H1 (cell line): Measurements from ENCODE around the gene SLC35A2. TPM values are rescaled to one million over a fixed set of nuclear protein-coding genes. Genes with fewer than 3 reads are reported as not detected.

ENCODE experiments used
- CTCF ChIA-PET: fragments of 300-600 bp; sonication (Branson Sonifier 250); formaldehyde crosslinking; loops from one replicate; lab custom pipeline; 2021; ENCODE audit not compliant: partially characterized antibody; lab: Charles Lee
- POLR2A ChIA-PET: fragments of 300-600 bp; sonication (Branson Sonifier 250); formaldehyde crosslinking; loops from one replicate; lab custom pipeline; 2021; ENCODE audit warnings: inconsistent platforms; ENCODE audit not compliant: partially characterized antibody; lab: Charles Lee
- DNase-seq, 2 experiments: peaks; one replicate each; pipeline versions ENCODE4 v3.0.0 to v3.0.0-alpha.2; 2010 to 2022; ENCODE audit warnings: low spot score in 2 of 2, low read depth in 1 of 2, mixed read lengths in 1 of 2
- FAIRE-seq: peaks from 2 replicates; lab custom pipeline; 2011; peaks lifted over from hg19 to GRCh38; lab: Jason Lieb, UNC
- H2AFZ ChIP-seq: 2 replicates; pipeline ENCODE4 v1.8.1; 2012; ENCODE audit warnings: low read length, inconsistent platforms
- H2AK5ac ChIP-seq: 2 replicates; pipeline ENCODE4 v1.6.1; 2013; ENCODE audit warnings: low read depth, low read length
- H2BK120ac ChIP-seq: replicated peaks from 2 replicates; pipeline ENCODE3; 2013; ENCODE audit warnings: low read depth, low read length, inconsistent platforms
- H2BK12ac ChIP-seq: 2 replicates; pipeline ENCODE4 v1.6.1; 2013; ENCODE audit warnings: low read depth, low read length
- H2BK15ac ChIP-seq: 2 replicates; pipeline ENCODE4 v1.6.1; 2013; ENCODE audit warnings: low read length
- H2BK20ac ChIP-seq: 2 replicates; pipeline ENCODE4 v1.6.1; 2013; ENCODE audit warnings: low read length
- H2BK5ac ChIP-seq: 2 replicates; pipeline ENCODE4 v1.6.1; 2013; ENCODE audit warnings: low read depth, low read length
- H3K14ac ChIP-seq: 2 replicates; pipeline ENCODE4 v1.6.1; 2013; ENCODE audit warnings: inconsistent platforms; ENCODE audit not compliant: insufficient read length
- H3K18ac ChIP-seq: 2 replicates; pipeline ENCODE4 v1.6.1; 2013; ENCODE audit warnings: low read length; ENCODE audit errors: extremely low read depth
- H3K23ac ChIP-seq: 2 replicates; pipeline ENCODE4 v1.6.1; 2013; ENCODE audit warnings: inconsistent platforms; ENCODE audit not compliant: insufficient read length
- H3K23me2 ChIP-seq: 2 replicates; pipeline ENCODE4 v1.6.1; 2013; ENCODE audit warnings: low read depth, low read length
- H3K27ac ChIP-seq: 2 replicates; pipeline ENCODE4 v1.6.1; 2011; ENCODE audit warnings: low read depth, low read length, inconsistent platforms
- H3K27me3 ChIP-seq, 4 experiments: replicated peaks in 1 of 4; 1 replicate in 1 of 4; 2 replicates in 3 of 4; pipeline versions ENCODE4 v1.6.1 to v1.8.1; 2011 to 2013; ENCODE audit warnings: low read length in 3 of 4, mild to moderate bottlenecking in 3 of 4, inconsistent platforms in 2 of 4, mixed read lengths in 2 of 4, moderate library complexity in 1 of 4; ENCODE audit not compliant: control insufficient read depth in 3 of 4, insufficient read depth in 3 of 4; ENCODE audit errors: extremely low read depth in 1 of 4
- H3K36me3 ChIP-seq, 4 experiments: 2 replicates each; pipeline versions ENCODE4 v1.6.1 to v1.8.1; 2011 to 2013; ENCODE audit warnings: mild to moderate bottlenecking in 4 of 4, low read length in 3 of 4, moderate library complexity in 2 of 4, control low read depth in 1 of 4, inconsistent platforms in 1 of 4; ENCODE audit not compliant: insufficient read depth in 4 of 4, control insufficient read depth in 2 of 4
- H3K4ac ChIP-seq: replicated peaks from 2 replicates; pipeline ENCODE3; 2013; ENCODE audit warnings: low read length, low read depth, mixed read lengths, inconsistent platforms; ENCODE audit not compliant: insufficient read length
- H3K4me1 ChIP-seq, 4 experiments: replicated peaks in 1 of 4; 1 replicate in 1 of 4; 2 replicates in 3 of 4; pipeline versions ENCODE4 v1.6.1 to v1.8.1; 2011 to 2013; ENCODE audit warnings: low read length in 3 of 4, inconsistent platforms in 2 of 4, mixed read lengths in 1 of 4; ENCODE audit not compliant: insufficient read depth in 4 of 4, control insufficient read depth in 3 of 4
- H3K4me2 ChIP-seq, 2 experiments: 2 replicates each; pipeline versions ENCODE4 v1.6.1 to v1.8.1; 2011 to 2013; ENCODE audit warnings: low read depth in 2 of 2, low read length in 2 of 2, control low read depth in 1 of 2, inconsistent platforms in 1 of 2, mild to moderate bottlenecking in 1 of 2; ENCODE audit not compliant: insufficient read depth in 1 of 2
- H3K4me3 ChIP-seq, 4 experiments: fragments of 200-600, 300-600 bp in 1 of 4; sonication (generic), shearing (Covaris generic), sonication (Bioruptor Twin) in 1 of 4; 2 replicates each; pipeline versions ENCODE4 v1.5.1 to v1.8.1; 2011 to 2016; ENCODE audit warnings: low read length in 4 of 4, low read depth in 3 of 4, control low read depth in 2 of 4, inconsistent platforms in 2 of 4, mild to moderate bottlenecking in 2 of 4, mixed read lengths in 1 of 4, moderate library complexity in 1 of 4; ENCODE audit not compliant: insufficient read depth in 2 of 4; ENCODE audit errors: extremely low read depth in 1 of 4
- H3K56ac ChIP-seq: replicated peaks from 2 replicates; pipeline ENCODE3; 2013; ENCODE audit warnings: low read depth, mild to moderate bottlenecking, mixed read lengths, low read length, inconsistent platforms; ENCODE audit not compliant: insufficient read length
- H3K79me1 ChIP-seq: 2 replicates; pipeline ENCODE4 v1.6.1; 2013; ENCODE audit warnings: low read depth, low read length, control low read depth
- H3K79me2 ChIP-seq, 2 experiments: 2 replicates each; pipeline versions ENCODE4 v1.6.1 to v1.8.1; 2012 to 2013; ENCODE audit warnings: low read length in 2 of 2, mild to moderate bottlenecking in 2 of 2, inconsistent platforms in 1 of 2; ENCODE audit not compliant: insufficient read depth in 2 of 2, control insufficient read depth in 1 of 2
- H3K9ac ChIP-seq, 4 experiments: replicated peaks in 1 of 4; 1 replicate in 1 of 4; 2 replicates in 3 of 4; pipeline versions ENCODE4 v1.6.1 to v1.8.1; 2011 to 2013; ENCODE audit warnings: low read depth in 3 of 4, low read length in 3 of 4, control low read depth in 2 of 4, mild to moderate bottlenecking in 2 of 4, moderate library complexity in 2 of 4, inconsistent platforms in 1 of 4; ENCODE audit errors: extremely low read depth in 1 of 4
- H3K9me3 ChIP-seq, 2 experiments: 2 replicates each; pipeline versions ENCODE4 v1.6.1 to v1.8.1; 2012 to 2013; ENCODE audit warnings: mild to moderate bottlenecking in 2 of 2, moderate library complexity in 2 of 2, control low read depth in 1 of 2, inconsistent platforms in 1 of 2, low read depth in 1 of 2, low read length in 1 of 2, mixed read lengths in 1 of 2; ENCODE audit not compliant: insufficient read depth in 2 of 2
- H4K20me1 ChIP-seq, 2 experiments: replicated peaks in 1 of 2; 2 replicates each; pipeline versions ENCODE3 to v1.8.1; 2011 to 2013; ENCODE audit warnings: inconsistent platforms in 2 of 2, low read length in 2 of 2, mild to moderate bottlenecking in 1 of 2; ENCODE audit not compliant: insufficient read depth in 2 of 2, control insufficient read depth in 1 of 2
- H4K5ac ChIP-seq: 2 replicates; pipeline ENCODE4 v1.6.1; 2013; ENCODE audit warnings: low read length, low read depth, mixed read lengths, inconsistent platforms; ENCODE audit not compliant: insufficient read length
- H4K8ac ChIP-seq: 2 replicates; pipeline ENCODE4 v1.8.0; 2013; ENCODE audit warnings: mild to moderate bottlenecking, moderate library complexity, low read length, inconsistent platforms; ENCODE audit not compliant: insufficient read depth; ENCODE audit errors: extremely low read depth
- H4K91ac ChIP-seq: replicated peaks from 2 replicates; pipeline ENCODE3; 2013; ENCODE audit warnings: low read length, mixed read lengths, inconsistent platforms; ENCODE audit not compliant: insufficient read length
- POU5F1 ChIP-seq: IDR thresholded peaks from 2 replicates; pipeline ENCODE4 v1.6.1; 2011; ENCODE audit warnings: low read depth, mild to moderate bottlenecking, low read length, moderate library complexity
- RNF2 ChIP-seq: fragments of 200-900, 300-1000 bp; sonication (generic); IDR thresholded peaks from 2 replicates; pipeline ENCODE4 v1.7.1; 2016; ENCODE audit warnings: borderline replicate concordance, low read depth, mild to moderate bottlenecking, antibody characterized with exemption, low read length; ENCODE audit not compliant: poor library complexity, severe bottlenecking; ENCODE audit errors: missing control alignments
- WGBS, 2 experiments: shearing (Covaris generic) in 1 of 2; methylation state at CpG; one replicate each; pipeline versions ENCODE4 v1.1.6 to v1.1.7; 2013 to 2015; ENCODE audit warnings: low lambda C conversion rate in 2 of 2, mixed read lengths in 2 of 2, inconsistent platforms in 1 of 2, low coverage in 1 of 2, missing lambda C conversion rate in 1 of 2; ENCODE audit not compliant: insufficient replicate concordance in 2 of 2, insufficient coverage in 1 of 2, insufficient read length in 1 of 2; ENCODE audit errors: extremely low coverage in 1 of 2, missing lambda C conversion rate in 1 of 2; 5-methylcytosine and 5-hydroxymethylcytosine counted together
- polyA plus RNA-seq, 7 experiments: library from polyadenylated mRNA; depleted of rRNA in 3 of 7; stranded (reverse) in 5 of 7; unstranded in 2 of 7; fragments of >200 nt in 5 of 7; fragments of 200-250 nt in 2 of 7; gene quantifications; 1 replicate in 5 of 7; 2 replicates in 1 of 7; 4 replicates in 1 of 7; pipeline versions ENCODE4 v1.2.1 to v1.2.3, GENCODE V29; 2011 to 2013; ENCODE audit warnings: missing spikeins in 2 of 7, mixed read lengths in 2 of 7
- total RNA-seq: library from RNA; stranded (reverse); fragmentation: NEBNext Ultra II Directional; extraction: Animal tissue kit (Norgen Biotek cat#: 25700); gene quantifications from 2 replicates; pipeline ENCODE4 v1.2.1, GENCODE V29; 2021

Gene SLC35A2
- total and polyA plus RNA-seq, 2 of the 8 experiments (the other 6 are each of a cell fraction or from before 2014, with no cell fraction given), result 21.4 to 48.3 TPM

- Histone ChIP-seq H3K4ac (no peak overlapping the region), H4K20me1 (peaks cover 0 to 1% of the 10 kb centered on the region in 2 experiments), H3K36me3 (peaks cover 2 to 20% (median 8%) of the 10 kb centered on the region in 4 experiments; a peak in 6 of 8 replicates), H3K79me1 (no peaks in the 10 kb centered on the region; the same call in 1 of the 2 replicates), H3K23ac (no peak overlapping the region), H2BK12ac (no peak overlapping the region), H3K4me1 (peaks cover 0 to 3% (median 0%) of the 10 kb centered on the region in 4 experiments; a peak in 2 of 7 replicates), H4K8ac (no peak overlapping the region), H3K79me2 (peaks cover 0 to 9% of the 10 kb centered on the region in 2 experiments; a peak in 2 of 4 replicates), H2AFZ (no peak overlapping the region), H4K5ac (no peak overlapping the region), H2BK15ac (no peak overlapping the region), H3K4me3 (no peak overlapping the region), H3K14ac (no peak overlapping the region), H2BK5ac (no peak overlapping the region), H3K27ac (no peak overlapping the region), H3K27me3 (no peaks in the 10 kb centered on the region), H3K9ac (no peak overlapping the region), H3K23me2 (no peaks in the 10 kb centered on the region), H2BK120ac (no peak overlapping the region), H2BK20ac (no peak overlapping the region), H4K91ac (no peak overlapping the region), H3K4me2 (no peak overlapping the region), H3K18ac (no peak overlapping the region), H3K56ac (no peak overlapping the region), H3K9me3 (no peaks in the 10 kb centered on the region), H2AK5ac (no peak overlapping the region)
- ChIA-PET POLR2A (interaction anchor here (0.6 to 30.9 kb wide), 3 partner anchors 11 to 1756 kb away, joined by 4 to 572 read pairs (median 10); partner anchors contain the start of genes PQBP1 and TIMM17B), CTCF (interaction anchor here (1.5 to 1.6 kb wide), 2 partner anchors 11 to 37 kb away, joined by 3 to 4 read pairs; partner anchors contain the start of genes PQBP1 and TIMM17B)
- FAIRE-seq, result no peak
- 75% methylated on average over 1 of the region's 1 CpG; no CpG with 5 or more reads in 1 of the 2 experiments for WGBS, 2 experiments
- DNase-seq, result no peak
- TF ChIP-seq RNF2 (no peak), POU5F1 (no peak)
These were observed 2.8 kb downstream of the SLC35A2 start for GRCh38 chrX:48908600-48908999.
